GM13976 (cell line): ENCODE results near the gene GMPPA.

ENCODE experiments used
- DNase-seq: peaks from one replicate; pipeline ENCODE4 v3.0.0; 2012; ENCODE audit warnings: low spot score
- in situ Hi-C: fragments of 300-500 bp; cut with MboI; formaldehyde crosslinking; loops from one replicate; pipeline ENCODE4 v1.12.0; 2022; ENCODE audit warnings: low sequenced_read_pairs, mixed read lengths, inconsistent platforms; ENCODE audit not compliant: unreplicated experiment
- TF ChIP-seq, protein P1 (sequence below): IDR thresholded peaks from 2 replicates; pipeline ENCODE4 v1.5.1; 2012; ENCODE audit warnings: borderline replicate concordance, mild to moderate bottlenecking; ENCODE audit not compliant: insufficient read depth; ENCODE audit errors: extremely low read depth, missing control alignments, control extremely low read depth

Gene GMPPA

DNA sequence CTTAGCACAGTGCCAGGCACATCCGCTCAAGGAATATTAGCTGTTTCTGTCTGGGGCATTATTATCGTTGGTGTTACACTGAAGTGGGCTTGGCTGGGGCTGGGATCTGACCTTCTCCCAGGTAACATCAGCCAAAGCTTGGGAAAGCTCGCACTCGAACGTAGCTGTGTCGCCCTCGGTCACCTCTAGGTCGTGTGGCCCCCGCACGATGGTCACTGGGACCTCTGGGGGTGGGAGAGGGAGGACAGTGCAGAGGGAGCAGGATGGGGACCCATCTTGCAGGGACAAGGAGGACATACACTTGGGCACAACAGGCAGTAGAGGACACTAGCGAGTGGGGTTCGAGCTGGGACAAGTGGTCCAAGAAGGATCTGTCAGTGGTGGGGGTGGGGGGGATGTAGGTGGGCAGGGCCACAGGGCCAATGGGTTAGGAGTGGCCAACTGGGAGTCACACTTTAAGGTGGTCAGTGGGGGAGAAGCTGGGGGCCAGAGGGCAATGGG is 54.8 kb downstream of the GMPPA start:
- no peak for DNase-seq
- TF ChIP-seq, protein P1, sequence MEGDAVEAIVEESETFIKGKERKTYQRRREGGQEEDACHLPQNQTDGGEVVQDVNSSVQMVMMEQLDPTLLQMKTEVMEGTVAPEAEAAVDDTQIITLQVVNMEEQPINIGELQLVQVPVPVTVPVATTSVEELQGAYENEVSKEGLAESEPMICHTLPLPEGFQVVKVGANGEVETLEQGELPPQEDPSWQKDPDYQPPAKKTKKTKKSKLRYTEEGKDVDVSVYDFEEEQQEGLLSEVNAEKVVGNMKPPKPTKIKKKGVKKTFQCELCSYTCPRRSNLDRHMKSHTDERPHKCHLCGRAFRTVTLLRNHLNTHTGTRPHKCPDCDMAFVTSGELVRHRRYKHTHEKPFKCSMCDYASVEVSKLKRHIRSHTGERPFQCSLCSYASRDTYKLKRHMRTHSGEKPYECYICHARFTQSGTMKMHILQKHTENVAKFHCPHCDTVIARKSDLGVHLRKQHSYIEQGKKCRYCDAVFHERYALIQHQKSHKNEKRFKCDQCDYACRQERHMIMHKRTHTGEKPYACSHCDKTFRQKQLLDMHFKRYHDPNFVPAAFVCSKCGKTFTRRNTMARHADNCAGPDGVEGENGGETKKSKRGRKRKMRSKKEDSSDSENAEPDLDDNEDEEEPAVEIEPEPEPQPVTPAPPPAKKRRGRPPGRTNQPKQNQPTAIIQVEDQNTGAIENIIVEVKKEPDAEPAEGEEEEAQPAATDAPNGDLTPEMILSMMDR = no peak
- in situ Hi-C loops = no loop called here

- no peak for DNase-seq
- in situ Hi-C loops = no loop called here
- TF ChIP-seq, protein P1 = no peak
These were observed 55.7 kb downstream of the GMPPA start for GRCh38 chr2:219554350-219554749.

GRCh38 chr2:219555956-219556355 is 57.3 kb downstream of the GMPPA start:
- in situ Hi-C loops = no loop called here
- TF ChIP-seq, protein P1 = no peak
- no peak for DNase-seq

DNA sequence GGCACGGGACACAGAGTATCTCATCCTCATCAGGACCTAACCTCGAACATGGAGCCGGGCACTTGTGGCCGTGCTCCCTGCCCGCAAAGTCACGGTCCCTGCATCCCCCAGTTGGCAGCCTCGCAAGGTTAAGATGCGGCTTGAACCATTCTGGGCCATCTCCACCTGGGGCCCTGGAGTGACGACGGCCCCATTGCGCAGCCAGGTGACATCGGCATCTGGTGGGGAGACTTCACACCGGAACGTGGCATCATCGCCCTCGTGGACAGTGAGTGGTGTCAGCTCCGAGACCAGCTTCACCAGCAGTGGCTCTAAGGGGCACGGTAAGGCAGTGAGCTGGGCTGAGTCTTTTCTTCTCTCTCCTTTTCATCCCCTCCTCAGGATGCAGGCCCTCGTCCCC is 57.7 kb downstream of the GMPPA start:
- TF ChIP-seq, protein P1 = no peak
- in situ Hi-C loops = no loop called here
- no peak for DNase-seq
